ENCODE measurements around the gene CDK17.

DNA sequence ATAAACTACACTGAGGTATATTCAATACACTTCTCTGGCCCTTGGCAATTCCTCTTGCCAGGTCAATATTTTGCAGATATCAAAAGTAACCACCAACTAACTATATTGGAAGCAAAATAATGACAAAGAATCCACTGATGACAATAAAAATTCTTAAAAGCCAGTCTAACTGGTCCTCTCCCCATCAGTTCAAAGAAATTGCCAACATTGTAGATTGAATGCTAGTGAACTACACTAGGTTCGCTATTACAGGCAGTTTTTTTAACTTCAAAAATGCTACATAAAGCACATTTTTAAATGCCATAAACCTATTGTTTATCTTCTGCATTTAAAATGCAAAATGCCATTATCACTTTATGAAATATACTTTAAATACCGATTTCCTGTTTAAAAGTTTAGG, 4.0 kb downstream of the CDK17 start:
- TF ChIP-seq, protein P1, sequence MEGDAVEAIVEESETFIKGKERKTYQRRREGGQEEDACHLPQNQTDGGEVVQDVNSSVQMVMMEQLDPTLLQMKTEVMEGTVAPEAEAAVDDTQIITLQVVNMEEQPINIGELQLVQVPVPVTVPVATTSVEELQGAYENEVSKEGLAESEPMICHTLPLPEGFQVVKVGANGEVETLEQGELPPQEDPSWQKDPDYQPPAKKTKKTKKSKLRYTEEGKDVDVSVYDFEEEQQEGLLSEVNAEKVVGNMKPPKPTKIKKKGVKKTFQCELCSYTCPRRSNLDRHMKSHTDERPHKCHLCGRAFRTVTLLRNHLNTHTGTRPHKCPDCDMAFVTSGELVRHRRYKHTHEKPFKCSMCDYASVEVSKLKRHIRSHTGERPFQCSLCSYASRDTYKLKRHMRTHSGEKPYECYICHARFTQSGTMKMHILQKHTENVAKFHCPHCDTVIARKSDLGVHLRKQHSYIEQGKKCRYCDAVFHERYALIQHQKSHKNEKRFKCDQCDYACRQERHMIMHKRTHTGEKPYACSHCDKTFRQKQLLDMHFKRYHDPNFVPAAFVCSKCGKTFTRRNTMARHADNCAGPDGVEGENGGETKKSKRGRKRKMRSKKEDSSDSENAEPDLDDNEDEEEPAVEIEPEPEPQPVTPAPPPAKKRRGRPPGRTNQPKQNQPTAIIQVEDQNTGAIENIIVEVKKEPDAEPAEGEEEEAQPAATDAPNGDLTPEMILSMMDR (IDR thresholded peaks at IDR 0.05): no peak
- TF ChIP-seq POLR2A (IDR thresholded peaks at IDR 0.05): no peak
